Choroid plexus epithelial cell (primary cell): Measurements from ENCODE around the gene ERN1.
A peak's percentile ranks its signal among the peaks of the same experiment; 100 is the strongest.

Experiments
- DNase-seq: peaks from one replicate; pipeline ENCODE4 v3.0.0-alpha.2; 2010; ENCODE audit warnings: low read depth
- H3K4me3 ChIP-seq: 2 replicates; pipeline ENCODE4 v1.5.1; 2011; ENCODE audit warnings: low read depth, mild to moderate bottlenecking, control low read depth, low read length, moderate library complexity
- CTCF ChIP-seq: conservative IDR thresholded peaks from 2 replicates; pipeline ENCODE4 v1.5.1; 2011; ENCODE audit warnings: low read depth, mild to moderate bottlenecking, control low read depth, inconsistent platforms, low read length, moderate library complexity

Gene ERN1

GRCh38 chr17:64042700-64043485, 87.1 kb downstream of the ERN1 start:
- DNase-seq, result peak; percentile 17
- H3K4me3 ChIP-seq, result no peak overlapping the region
- TF ChIP-seq CTCF, result no peak

GRCh38 chr17:64041912-64042311, 88.0 kb downstream of the ERN1 start:
- no peak for TF ChIP-seq CTCF
- no peak overlapping the region for H3K4me3 ChIP-seq
- DNase-seq, result no peak

GRCh38 chr17:64040206-64040605, 89.7 kb downstream of the ERN1 start:
- no peak for TF ChIP-seq CTCF

GRCh38 chr17:64039106-64039400, 90.9 kb downstream of the ERN1 start:
- no peak overlapping the region for H3K4me3 ChIP-seq
- no peak for DNase-seq
- TF ChIP-seq CTCF, result no peak

More at GRCh38 chr17:64040206-64040605, 89.7 kb downstream of the ERN1 start:
- no peak for DNase-seq
- no peak overlapping the region for H3K4me3 ChIP-seq

GRCh38 chr17:64038331-64039105, 91.4 kb downstream of the ERN1 start:
- no peak for TF ChIP-seq CTCF
- H3K4me3 ChIP-seq, result no peak overlapping the region
- DNase-seq, result no peak

GRCh38 chr17:64037802-64038201, 92.1 kb downstream of the ERN1 start:
- H3K4me3 ChIP-seq, result no peak overlapping the region
- DNase-seq, result no peak
- no peak for TF ChIP-seq CTCF
